ENCODE results near the gene TMEM238L. TPM values are rescaled to one million over a fixed set of nuclear protein-coding genes. Genes with fewer than 3 reads are reported as not detected.

The TMEM238L gene
- total and polyA plus RNA-seq, 3 experiments from 2014 or later = not detected

- no peak for DNase-seq
- no peaks in the 10 kb centered on the region for H3K4me1 Mint-ChIP-seq
- Histone ChIP-seq H3K4me1 (ENCODE audit: insufficient read depth, low read length) (no peaks in the 10 kb centered on the region), H3K9me3 (ENCODE audit: low read length) (no peaks in the 10 kb centered on the region), H3K27me3 (ENCODE audit: insufficient read depth, low read length, poor library complexity, severe bottlenecking) (no peaks in the 10 kb centered on the region), H3K36me3 (ENCODE audit: insufficient read depth, low read length) (no peaks in the 10 kb centered on the region), H3K4me3 (ENCODE audit: low read length) (no peak overlapping the region), H3K27ac (ENCODE audit: low read depth, low read length) (no peak overlapping the region)
- no peaks in the 10 kb centered on the region for H3K9me3 Mint-ChIP-seq
- H3K27ac Mint-ChIP-seq = no peak overlapping the region
- no peak overlapping the region for H3K4me3 Mint-ChIP-seq
- H3K27me3 Mint-ChIP-seq = peaks cover 0 to 9% of the 10 kb centered on the region in 2 donors
- ChIA-PET CTCF (interaction anchor here (0.9 kb wide), 1 partner anchor 190 kb away, joined by 3 read pairs; no protein-coding TSS in a partner anchor), POLR2A (no interaction called here)
- H3K36me3 Mint-ChIP-seq = no peaks in the 10 kb centered on the region
These were observed 33.2 kb upstream of the TMEM238L start for GRCh38 chr17:10836966-10837590.

DNA sequence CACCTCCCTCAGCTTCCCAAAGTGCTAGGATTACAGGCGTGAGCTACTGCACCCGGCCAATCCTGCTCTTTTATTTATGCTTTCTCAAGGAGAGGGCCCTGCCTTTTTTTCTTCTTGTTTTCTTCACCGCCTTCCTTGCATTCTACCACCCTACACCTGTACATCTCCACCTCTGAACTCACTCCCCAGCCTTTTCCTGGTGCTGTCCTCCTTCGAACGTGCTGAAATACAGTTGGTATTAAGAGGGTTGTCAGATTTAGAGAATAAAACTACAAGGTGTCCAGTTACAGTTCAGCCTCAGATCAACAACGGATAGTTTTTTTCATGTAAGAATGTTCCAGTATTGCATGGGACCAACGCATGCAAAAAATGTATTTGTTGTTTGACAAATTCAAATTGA lies 32.2 kb upstream of the TMEM238L start:
- no peaks in the 10 kb centered on the region for H3K9me3 ChIP-seq (ENCODE audit: low read length)
- Mint-ChIP-seq H3K4me3 (no peak overlapping the region), H3K4me1 (no peaks in the 10 kb centered on the region), H3K36me3 (no peaks in the 10 kb centered on the region), H3K9me3 (no peaks in the 10 kb centered on the region), H3K27me3 (peaks cover 0 to 9% of the 10 kb centered on the region in 2 donors), H3K27ac (no peak overlapping the region)
- no peak for DNase-seq
- CTCF ChIA-PET = interaction anchor here (1.0 kb wide), 1 partner anchor 8 kb away, joined by 3 read pairs; no protein-coding TSS in a partner anchor
- no peaks in the 10 kb centered on the region for H3K27me3 ChIP-seq (ENCODE audit: insufficient read depth, low read length, poor library complexity, severe bottlenecking)
- H3K4me3 ChIP-seq (ENCODE audit: low read length) = no peak overlapping the region
- POLR2A ChIA-PET = no interaction called here
- H3K36me3 ChIP-seq (ENCODE audit: insufficient read depth, low read length) = no peaks in the 10 kb centered on the region
- no peaks in the 10 kb centered on the region for H3K4me1 ChIP-seq (ENCODE audit: insufficient read depth, low read length)
- H3K27ac ChIP-seq (ENCODE audit: low read depth, low read length) = no peak overlapping the region

GRCh38 chr17:10831696-10832095 lies 27.8 kb upstream of the TMEM238L start:
- no peak overlapping the region for H3K27ac Mint-ChIP-seq
- Histone ChIP-seq H3K9me3 (ENCODE audit: low read length) (no peaks in the 10 kb centered on the region), H3K4me1 (ENCODE audit: insufficient read depth, low read length) (no peaks in the 10 kb centered on the region), H3K27ac (ENCODE audit: low read depth, low read length) (no peak overlapping the region), H3K4me3 (ENCODE audit: low read length) (no peak overlapping the region), H3K36me3 (ENCODE audit: insufficient read depth, low read length) (no peaks in the 10 kb centered on the region), H3K27me3 (ENCODE audit: insufficient read depth, low read length, poor library complexity, severe bottlenecking) (no peaks in the 10 kb centered on the region)
- H3K4me1 Mint-ChIP-seq = no peaks in the 10 kb centered on the region
- CTCF ChIA-PET = no interaction called here
- no peaks in the 10 kb centered on the region for H3K36me3 Mint-ChIP-seq
- POLR2A ChIA-PET = no interaction called here
- DNase-seq = no peak
- peaks cover 13% of the 10 kb centered on the region in 2 donors for H3K27me3 Mint-ChIP-seq
- no peak overlapping the region for H3K4me3 Mint-ChIP-seq
- no peaks in the 10 kb centered on the region for H3K9me3 Mint-ChIP-seq

DNA sequence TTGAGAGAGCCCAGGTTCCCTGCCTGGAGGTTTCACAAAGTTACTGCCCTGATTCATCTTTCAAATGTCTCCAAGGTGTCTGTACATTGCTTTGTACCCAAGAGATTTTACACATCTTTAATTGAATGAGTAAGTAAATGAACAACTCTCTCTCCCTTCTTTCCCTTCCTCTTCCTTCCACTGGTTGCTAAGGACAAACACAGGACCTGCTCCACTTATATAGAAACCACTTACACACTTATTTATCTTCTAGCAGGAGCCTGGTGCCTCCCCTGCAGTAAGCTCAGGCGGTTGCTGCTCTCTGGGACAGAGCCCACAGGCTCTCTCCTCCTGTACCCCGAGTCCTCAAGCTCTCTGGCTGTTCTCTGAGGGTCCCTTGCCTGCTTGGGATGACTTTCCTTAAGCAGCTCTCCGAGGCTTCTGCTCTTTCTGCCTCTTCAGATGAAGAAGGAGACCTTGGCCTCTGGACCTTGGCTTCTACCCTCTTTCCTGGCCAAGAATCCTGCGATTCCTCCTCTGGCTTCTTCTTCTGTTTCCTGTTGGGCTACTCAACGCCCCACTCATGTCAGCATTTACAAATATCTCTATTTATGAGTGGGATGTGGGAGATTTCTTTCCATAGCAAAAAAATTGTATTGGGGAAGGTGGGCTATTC lies 24.1 kb upstream of the TMEM238L start:
- Mint-ChIP-seq H3K27ac (no peak overlapping the region), H3K4me3 (no peak overlapping the region), H3K36me3 (no peaks in the 10 kb centered on the region), H3K4me1 (no peaks in the 10 kb centered on the region), H3K27me3 (peaks cover 20 to 22% of the 10 kb centered on the region in 2 donors), H3K9me3 (no peaks in the 10 kb centered on the region)
- Histone ChIP-seq H3K9me3 (ENCODE audit: low read length) (no peaks in the 10 kb centered on the region), H3K4me1 (ENCODE audit: insufficient read depth, low read length) (no peaks in the 10 kb centered on the region), H3K36me3 (ENCODE audit: insufficient read depth, low read length) (no peaks in the 10 kb centered on the region), H3K27ac (ENCODE audit: low read depth, low read length) (no peak overlapping the region), H3K4me3 (ENCODE audit: low read length) (no peak overlapping the region), H3K27me3 (ENCODE audit: insufficient read depth, low read length, poor library complexity, severe bottlenecking) (no peaks in the 10 kb centered on the region)
- CTCF ChIA-PET = no interaction called here
- POLR2A ChIA-PET = no interaction called here
- DNase-seq = no peak

DNA sequence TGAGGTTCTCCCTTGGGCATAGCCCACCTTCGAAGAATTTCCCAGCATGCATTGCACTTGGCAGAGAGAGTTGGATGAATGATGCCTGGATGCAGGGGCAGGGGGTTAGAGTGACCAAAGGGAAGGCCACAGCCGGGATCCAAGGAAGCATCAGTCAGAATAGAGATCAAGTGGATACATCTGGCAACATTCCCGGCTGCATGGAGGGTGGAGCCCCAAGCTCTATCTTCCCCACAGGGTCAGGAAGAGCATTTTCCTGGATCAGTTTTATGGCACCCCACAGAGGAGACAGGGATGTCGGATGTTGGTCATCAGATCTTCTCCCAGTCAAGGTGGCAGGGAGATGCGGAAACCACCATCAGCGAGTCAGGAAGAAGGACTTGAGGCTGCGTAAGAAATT lies 21.0 kb upstream of the TMEM238L start:
- H3K9me3 ChIP-seq (ENCODE audit: low read length) = no peaks in the 10 kb centered on the region
- no peak for DNase-seq
- H3K36me3 Mint-ChIP-seq = no peaks in the 10 kb centered on the region
- H3K27me3 ChIP-seq (ENCODE audit: insufficient read depth, low read length, poor library complexity, severe bottlenecking) = no peaks in the 10 kb centered on the region
- H3K4me3 Mint-ChIP-seq = no peak overlapping the region
- H3K36me3 ChIP-seq (ENCODE audit: insufficient read depth, low read length) = no peaks in the 10 kb centered on the region
- no peak overlapping the region for H3K4me3 ChIP-seq (ENCODE audit: low read length)
- POLR2A ChIA-PET = no interaction called here
- H3K9me3 Mint-ChIP-seq = no peaks in the 10 kb centered on the region
- no peaks in the 10 kb centered on the region for H3K4me1 ChIP-seq (ENCODE audit: insufficient read depth, low read length)
- no peak overlapping the region for H3K27ac ChIP-seq (ENCODE audit: low read depth, low read length)
- H3K27ac Mint-ChIP-seq = no peak overlapping the region
- peaks cover 22 to 23% of the 10 kb centered on the region in 2 donors for H3K27me3 Mint-ChIP-seq
- no peaks in the 10 kb centered on the region for H3K4me1 Mint-ChIP-seq
- CTCF ChIA-PET = no interaction called here

DNA sequence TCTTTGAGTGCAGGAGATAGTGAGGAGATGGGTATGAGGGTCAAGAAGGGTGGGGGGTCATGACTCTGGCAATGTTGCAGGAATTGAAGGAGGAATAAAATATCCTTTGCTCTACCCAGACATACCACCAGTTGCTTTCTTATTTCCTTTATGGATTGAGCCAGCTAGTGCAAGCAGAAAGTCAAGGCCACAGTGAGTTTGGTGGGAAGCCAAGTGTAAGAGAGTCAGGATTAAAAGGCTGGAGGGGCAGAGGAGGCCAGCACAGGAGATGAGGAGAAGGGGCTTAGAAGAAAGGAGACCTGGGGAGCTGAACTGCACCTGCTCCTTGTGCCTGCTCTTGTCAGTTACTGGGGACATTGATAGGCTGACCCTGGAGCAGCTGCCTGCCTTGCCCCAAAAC lies 17.9 kb upstream of the TMEM238L start:
- CTCF ChIA-PET = no interaction called here
- Mint-ChIP-seq H3K27ac (no peak overlapping the region), H3K27me3 (peaks cover 15 to 18% of the 10 kb centered on the region in 2 donors), H3K9me3 (no peaks in the 10 kb centered on the region), H3K4me3 (no peak overlapping the region), H3K36me3 (no peaks in the 10 kb centered on the region), H3K4me1 (no peaks in the 10 kb centered on the region)
- DNase-seq = no peak
- Histone ChIP-seq H3K27me3 (ENCODE audit: insufficient read depth, low read length, poor library complexity, severe bottlenecking) (no peaks in the 10 kb centered on the region), H3K36me3 (ENCODE audit: insufficient read depth, low read length) (no peaks in the 10 kb centered on the region), H3K9me3 (ENCODE audit: low read length) (no peaks in the 10 kb centered on the region), H3K4me3 (ENCODE audit: low read length) (no peak overlapping the region), H3K27ac (ENCODE audit: low read depth, low read length) (no peak overlapping the region), H3K4me1 (ENCODE audit: insufficient read depth, low read length) (no peaks in the 10 kb centered on the region)
- POLR2A ChIA-PET = no interaction called here

- Mint-ChIP-seq H3K36me3 (no peaks in the 10 kb centered on the region), H3K27me3 (peaks cover 15 to 18% of the 10 kb centered on the region in 2 donors), H3K4me1 (no peaks in the 10 kb centered on the region), H3K4me3 (no peak overlapping the region), H3K27ac (no peak overlapping the region), H3K9me3 (no peaks in the 10 kb centered on the region)
- H3K36me3 ChIP-seq (ENCODE audit: insufficient read depth, low read length) = no peaks in the 10 kb centered on the region
- CTCF ChIA-PET = no interaction called here
- H3K9me3 ChIP-seq (ENCODE audit: low read length) = no peaks in the 10 kb centered on the region
- H3K27ac ChIP-seq (ENCODE audit: low read depth, low read length) = no peak overlapping the region
- no peaks in the 10 kb centered on the region for H3K27me3 ChIP-seq (ENCODE audit: insufficient read depth, low read length, poor library complexity, severe bottlenecking)
- H3K4me3 ChIP-seq (ENCODE audit: low read length) = no peak overlapping the region
- H3K4me1 ChIP-seq (ENCODE audit: insufficient read depth, low read length) = no peaks in the 10 kb centered on the region
- POLR2A ChIA-PET = no interaction called here
- DNase-seq = no peak
These were observed 17.2 kb upstream of the TMEM238L start for GRCh38 chr17:10821054-10821453.

DNA sequence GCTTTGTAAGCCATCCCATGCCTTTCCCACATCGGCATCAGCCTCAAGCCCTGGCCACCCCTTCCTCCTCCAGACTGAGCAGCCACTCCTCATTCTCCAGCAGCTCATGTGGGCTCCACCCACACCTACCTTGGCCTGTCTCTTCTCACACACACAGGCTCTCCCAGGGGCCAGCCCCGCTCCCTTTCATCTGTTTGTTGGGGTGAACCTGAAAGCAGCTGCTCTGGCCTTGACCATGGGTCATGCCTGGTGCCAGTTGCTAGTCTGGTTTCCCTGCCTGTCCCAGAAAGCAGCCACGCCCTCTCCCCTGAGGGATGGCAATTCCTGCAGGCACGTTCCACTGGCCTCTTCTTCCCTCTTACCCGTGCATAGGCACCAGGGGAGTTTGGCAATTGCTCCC lies 11.4 kb upstream of the TMEM238L start:
- CTCF ChIA-PET = no interaction called here
- DNase-seq = no peak
- H3K4me1 ChIP-seq (ENCODE audit: insufficient read depth, low read length) = no peaks in the 10 kb centered on the region
- peaks cover 8 to 24% of the 10 kb centered on the region in 2 donors for H3K27me3 Mint-ChIP-seq
- no peaks in the 10 kb centered on the region for H3K9me3 Mint-ChIP-seq
- H3K4me3 ChIP-seq (ENCODE audit: low read length) = no peak overlapping the region
- no peaks in the 10 kb centered on the region for H3K27me3 ChIP-seq (ENCODE audit: insufficient read depth, low read length, poor library complexity, severe bottlenecking)
- no peaks in the 10 kb centered on the region for H3K9me3 ChIP-seq (ENCODE audit: low read length)
- no peaks in the 10 kb centered on the region for H3K36me3 Mint-ChIP-seq
- H3K36me3 ChIP-seq (ENCODE audit: insufficient read depth, low read length) = no peaks in the 10 kb centered on the region
- H3K27ac Mint-ChIP-seq = no peak overlapping the region
- no peak overlapping the region for H3K27ac ChIP-seq (ENCODE audit: low read depth, low read length)
- H3K4me1 Mint-ChIP-seq = no peaks in the 10 kb centered on the region
- POLR2A ChIA-PET = no interaction called here
- no peak overlapping the region for H3K4me3 Mint-ChIP-seq

Data from CD8-positive, alpha-beta memory T cell (primary cell).